H9 (cell line): ENCODE data around the gene BCAR3. TPM values are rescaled to one million over a fixed set of nuclear protein-coding genes. Genes with fewer than 3 reads are reported as not detected.

Experiments used
- DNase-seq: peaks from one replicate; pipeline ENCODE4 v3.0.0-alpha.2; 2017
- H2AFZ ChIP-seq: one replicate; pipeline ENCODE4 v1.6.1; 2013; ENCODE audit warnings: mild to moderate bottlenecking, low read length, control low read depth, moderate library complexity
- H2AK5ac ChIP-seq: 2 replicates; pipeline ENCODE4 v1.6.1; 2013; ENCODE audit warnings: low read length, control low read depth, mixed read lengths; ENCODE audit not compliant: insufficient read length
- H2BK120ac ChIP-seq: one replicate; pipeline ENCODE4 v1.6.1; 2013; ENCODE audit warnings: low read depth, mild to moderate bottlenecking, low read length, control low read depth, inconsistent platforms; ENCODE audit not compliant: poor library complexity, severe bottlenecking
- H2BK12ac ChIP-seq: 2 replicates; pipeline ENCODE4 v1.6.1; 2013; ENCODE audit warnings: low read length, control low read depth, mixed read lengths, low read depth; ENCODE audit not compliant: insufficient read length
- H2BK15ac ChIP-seq: 2 replicates; pipeline ENCODE4 v1.6.1; 2013; ENCODE audit warnings: low read depth, low read length, control low read depth
- H2BK20ac ChIP-seq: one replicate; pipeline ENCODE4 v1.6.1; 2013; ENCODE audit warnings: low read depth, mild to moderate bottlenecking, low read length, control low read depth, inconsistent platforms; ENCODE audit not compliant: poor library complexity, severe bottlenecking
- H2BK5ac ChIP-seq: 2 replicates; pipeline ENCODE4 v1.6.1; 2013; ENCODE audit warnings: low read length, control low read depth, mixed read lengths; ENCODE audit not compliant: insufficient read length
- H3K14ac ChIP-seq: 2 replicates; pipeline ENCODE4 v1.6.1; 2013; ENCODE audit warnings: low read length, control low read depth; ENCODE audit not compliant: insufficient read depth
- H3K18ac ChIP-seq: 2 replicates; pipeline ENCODE4 v1.6.1; 2013; ENCODE audit warnings: low read depth, mild to moderate bottlenecking, mixed read lengths, low read length, control low read depth; ENCODE audit not compliant: insufficient read length
- H3K23ac ChIP-seq: 2 replicates; pipeline ENCODE4 v1.6.1; 2013; ENCODE audit warnings: low read length, control low read depth, mixed read lengths, low read depth; ENCODE audit not compliant: insufficient read length
- H3K23me2 ChIP-seq: 2 replicates; pipeline ENCODE4 v1.6.1; 2013; ENCODE audit warnings: low read depth, mild to moderate bottlenecking, mixed read lengths, low read length, control low read depth; ENCODE audit not compliant: insufficient read length, poor library complexity, severe bottlenecking
- H3K27ac ChIP-seq: 2 replicates; pipeline ENCODE4 v1.5.1; 2013; ENCODE audit warnings: low read length, control low read depth, mixed read lengths, low read depth; ENCODE audit not compliant: insufficient read length
- H3K27me3 ChIP-seq: 2 replicates; pipeline ENCODE4 v1.6.1; 2013; ENCODE audit warnings: low read length, control low read depth, inconsistent platforms; ENCODE audit not compliant: insufficient read depth
- H3K4ac ChIP-seq: 2 replicates; pipeline ENCODE4 v1.6.1; 2013; ENCODE audit warnings: low read depth, mild to moderate bottlenecking, control low read depth, inconsistent platforms, low read length, moderate library complexity
- H3K4me1 ChIP-seq: 2 replicates; pipeline ENCODE4 v1.6.1; 2013; ENCODE audit warnings: low read length, control low read depth, inconsistent platforms; ENCODE audit not compliant: insufficient read depth
- H3K4me2 ChIP-seq: 2 replicates; pipeline ENCODE4 v1.6.1; 2013; ENCODE audit warnings: low read length, control low read depth, mixed read lengths; ENCODE audit not compliant: insufficient read length, insufficient read depth
- H3K56ac ChIP-seq: 2 replicates; pipeline ENCODE4 v1.6.1; 2013; ENCODE audit warnings: low read depth, mild to moderate bottlenecking, mixed read lengths, low read length, control low read depth; ENCODE audit not compliant: insufficient read length
- H3K79me1 ChIP-seq: 2 replicates; pipeline ENCODE4 v1.6.1; 2013; ENCODE audit warnings: low read depth, mild to moderate bottlenecking, moderate library complexity, low read length, control low read depth, inconsistent platforms; ENCODE audit not compliant: insufficient read depth, poor library complexity, severe bottlenecking
- H3K79me2 ChIP-seq: 2 replicates; pipeline ENCODE4 v1.6.1; 2013; ENCODE audit warnings: low read length, control low read depth, inconsistent platforms; ENCODE audit not compliant: insufficient read depth
- H3K9ac ChIP-seq: 2 replicates; pipeline ENCODE4 v1.6.1; 2013; ENCODE audit warnings: low read length, control low read depth, mixed read lengths; ENCODE audit not compliant: insufficient read length; ENCODE audit errors: extremely low read depth
- H3K9me3 ChIP-seq: one replicate; pipeline ENCODE4 v1.6.1; 2013; ENCODE audit warnings: low read depth, low read length, inconsistent platforms; ENCODE audit not compliant: control insufficient read depth
- H3T11ph ChIP-seq: one replicate; pipeline ENCODE4 v1.6.1; 2013; ENCODE audit warnings: mild to moderate bottlenecking, low read length, control low read depth, inconsistent platforms
- H4K20me1 ChIP-seq: one replicate; pipeline ENCODE4 v1.6.1; 2013; ENCODE audit not compliant: control insufficient read depth, insufficient read length, insufficient read depth
- H4K5ac ChIP-seq: 2 replicates; pipeline ENCODE4 v1.6.1; 2013; ENCODE audit warnings: low read depth, mild to moderate bottlenecking, mixed read lengths, low read length, control low read depth; ENCODE audit not compliant: insufficient read length
- H4K8ac ChIP-seq: replicated peaks from 2 replicates; pipeline ENCODE4 v1.6.1; 2013; ENCODE audit warnings: low read length, control low read depth, mixed read lengths, low read depth; ENCODE audit not compliant: insufficient read length
- H4K91ac ChIP-seq: 2 replicates; pipeline ENCODE4 v1.6.1; 2013; ENCODE audit warnings: low read depth, mild to moderate bottlenecking, moderate library complexity, mixed read lengths, low read length, control low read depth; ENCODE audit not compliant: insufficient read length
- H3K27ac Mint-ChIP-seq, 3 experiments: 2 replicates in 2 of 3; 3 replicates in 1 of 3; pipeline ENCODE4 v1.8.0; 2020 to 2021; ENCODE audit warnings: mixed read lengths in 3 of 3, mild to moderate bottlenecking in 1 of 3, moderate library complexity in 1 of 3
- H3K27me3 Mint-ChIP-seq: 2 replicates; pipeline ENCODE4 v1.8.0; 2021; ENCODE audit warnings: low read depth, mild to moderate bottlenecking, moderate library complexity, mixed read lengths
- H3K36me3 Mint-ChIP-seq, 3 experiments: 2 replicates in 2 of 3; 3 replicates in 1 of 3; pipeline ENCODE4 v1.8.0; 2020 to 2021; ENCODE audit warnings: low read depth in 3 of 3, mixed read lengths in 3 of 3; ENCODE audit not compliant: insufficient read depth in 1 of 3
- H3K4me1 Mint-ChIP-seq, 2 experiments: 2 replicates each; pipeline ENCODE4 v1.8.0; 2020; ENCODE audit warnings: mixed read lengths in 2 of 2
- H3K4me3 Mint-ChIP-seq, 2 experiments: 2 replicates in 1 of 2; 3 replicates in 1 of 2; pipeline ENCODE4 v1.8.0; 2020 to 2021; ENCODE audit warnings: mild to moderate bottlenecking in 2 of 2, mixed read lengths in 2 of 2, moderate library complexity in 1 of 2
- H3K9me3 Mint-ChIP-seq, 2 experiments: 2 replicates in 1 of 2; 3 replicates in 1 of 2; pipeline ENCODE4 v1.8.0; 2020; ENCODE audit warnings: mild to moderate bottlenecking in 2 of 2, mixed read lengths in 2 of 2, moderate library complexity in 1 of 2
- WGBS: extraction: QIAGEN DNeasy Blood & Tissue Kit; methylation state at CpG from one replicate; pipeline ENCODE4 v1.1.7; 2013; ENCODE audit warnings: missing lambda C conversion rate, low lambda C conversion rate, mixed read lengths; ENCODE audit not compliant: insufficient read length; ENCODE audit errors: extremely low coverage; 5-methylcytosine and 5-hydroxymethylcytosine counted together
- total RNA-seq: library from RNA; stranded (reverse); gene quantifications from 2 replicates; pipeline ENCODE4 v1.2.1, GENCODE V29; 2021
- TF ChIP-seq, protein P1 (sequence below): fragments of 200-600 bp; sonication (generic); conservative IDR thresholded peaks from 3 replicates; pipeline ENCODE4 v1.8.0; 2021; ENCODE audit warnings: antibody characterized with exemption, mild to moderate bottlenecking

The BCAR3 gene
- total RNA-seq, 1 experiment from 2014 or later = 4.9 TPM

DNA sequence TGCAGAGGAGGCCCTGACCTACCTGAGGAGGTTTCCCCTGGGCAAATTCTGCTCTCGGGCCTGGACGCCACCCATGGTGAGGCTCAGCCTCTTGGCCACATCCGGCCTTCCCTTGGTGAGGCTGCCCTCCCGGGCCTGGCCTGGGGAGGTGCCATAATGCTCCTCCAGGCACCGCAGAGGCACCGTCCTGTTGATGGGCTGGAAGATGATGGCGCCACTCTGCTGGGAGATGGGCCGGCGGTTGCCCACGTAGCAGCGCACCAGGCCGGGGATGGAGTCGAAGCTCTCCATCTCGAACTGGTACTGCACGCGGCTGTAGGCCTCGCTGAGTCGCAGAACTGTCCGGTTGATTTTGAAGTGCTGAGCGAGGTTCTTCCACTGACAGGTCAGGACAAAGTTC, 92.7 kb downstream of the BCAR3 start:
- Histone ChIP-seq H2BK120ac (no peak overlapping the region), H3K79me2 (no peaks in the 10 kb centered on the region), H2AFZ (no peak overlapping the region), H3K4me1 (peaks cover 3% of the 10 kb centered on the region; the same call in 1 of the 2 replicates), H2BK5ac (no peak overlapping the region), H3K4ac (no peak overlapping the region), H3K4me2 (no peak overlapping the region), H3K14ac (no peak overlapping the region), H4K20me1 (no peaks in the 10 kb centered on the region), H3K9ac (no peak overlapping the region), H3K27me3 (no peaks in the 10 kb centered on the region), H2AK5ac (no peak overlapping the region), H2BK20ac (no peak overlapping the region), H4K8ac (no peak overlapping the region), H3K23ac (no peak overlapping the region), H3T11ph (no peak overlapping the region), H4K5ac (no peak overlapping the region), H2BK12ac (no peak overlapping the region), H3K56ac (no peak overlapping the region), H3K18ac (no peak overlapping the region), H4K91ac (no peak overlapping the region), H2BK15ac (no peak overlapping the region), H3K79me1 (no peaks in the 10 kb centered on the region), H3K27ac (no peak overlapping the region), H3K23me2 (no peaks in the 10 kb centered on the region), H3K9me3 (no peaks in the 10 kb centered on the region)
- TF ChIP-seq, protein P1, sequence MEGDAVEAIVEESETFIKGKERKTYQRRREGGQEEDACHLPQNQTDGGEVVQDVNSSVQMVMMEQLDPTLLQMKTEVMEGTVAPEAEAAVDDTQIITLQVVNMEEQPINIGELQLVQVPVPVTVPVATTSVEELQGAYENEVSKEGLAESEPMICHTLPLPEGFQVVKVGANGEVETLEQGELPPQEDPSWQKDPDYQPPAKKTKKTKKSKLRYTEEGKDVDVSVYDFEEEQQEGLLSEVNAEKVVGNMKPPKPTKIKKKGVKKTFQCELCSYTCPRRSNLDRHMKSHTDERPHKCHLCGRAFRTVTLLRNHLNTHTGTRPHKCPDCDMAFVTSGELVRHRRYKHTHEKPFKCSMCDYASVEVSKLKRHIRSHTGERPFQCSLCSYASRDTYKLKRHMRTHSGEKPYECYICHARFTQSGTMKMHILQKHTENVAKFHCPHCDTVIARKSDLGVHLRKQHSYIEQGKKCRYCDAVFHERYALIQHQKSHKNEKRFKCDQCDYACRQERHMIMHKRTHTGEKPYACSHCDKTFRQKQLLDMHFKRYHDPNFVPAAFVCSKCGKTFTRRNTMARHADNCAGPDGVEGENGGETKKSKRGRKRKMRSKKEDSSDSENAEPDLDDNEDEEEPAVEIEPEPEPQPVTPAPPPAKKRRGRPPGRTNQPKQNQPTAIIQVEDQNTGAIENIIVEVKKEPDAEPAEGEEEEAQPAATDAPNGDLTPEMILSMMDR = no peak
- WGBS = no CpG with 5 or more reads among the region's 20 CpGs
- H3K4me3 Mint-ChIP-seq = no peak overlapping the region
- no peak overlapping the region; a peak in 1 of 7 replicates for H3K27ac Mint-ChIP-seq
- no peak for DNase-seq
- peaks cover 11 to 21% (median 17%) of the 10 kb centered on the region in 3 experiments for H3K36me3 Mint-ChIP-seq
- H3K27me3 Mint-ChIP-seq = no peaks in the 10 kb centered on the region
- H3K9me3 Mint-ChIP-seq = no peaks in the 10 kb centered on the region
- H3K4me1 Mint-ChIP-seq = peaks cover 26 to 30% of the 10 kb centered on the region in 2 experiments
